HG03025 (cell line): ENCODE results near the gene TMEM9.

Experiments used
- ATAC-seq: cut with Tn5 transposase; IDR thresholded peaks from one replicate; pipeline ENCODE4 v1.9.1; 2021; ENCODE audit warnings: mild to moderate bottlenecking, moderate library complexity; ENCODE audit not compliant: unreplicated experiment, low FRiP score

TMEM9 gene

GRCh38 chr1:201147396-201148015 is 6.8 kb downstream of the TMEM9 start:
- ATAC-seq: no peak

- no peak for ATAC-seq
Measured at GRCh38 chr1:201146626-201147390, 7.5 kb downstream of the TMEM9 start.

GRCh38 chr1:201145816-201146215 is 8.5 kb downstream of the TMEM9 start:
- ATAC-seq: no peak

- no peak for ATAC-seq
Measured at GRCh38 chr1:201145132-201145531, 9.1 kb downstream of the TMEM9 start.

GRCh38 chr1:201144701-201145100 is 9.6 kb downstream of the TMEM9 start:
- ATAC-seq: no peak

GRCh38 chr1:201143726-201144635 is 10.3 kb downstream of the TMEM9 start:
- ATAC-seq: no peak

GRCh38 chr1:201142849-201143725 is 11.2 kb downstream of the TMEM9 start:
- ATAC-seq: no peak

- ATAC-seq: no peak
Measured at GRCh38 chr1:201142011-201142848, 12.0 kb downstream of the TMEM9 start.

- ATAC-seq: no peak
Measured at GRCh38 chr1:201141418-201141817, 12.9 kb downstream of the TMEM9 start.

GRCh38 chr1:201140941-201141260 is 13.4 kb downstream of the TMEM9 start:
- ATAC-seq: no peak

GRCh38 chr1:201140235-201140940 is 13.9 kb downstream of the TMEM9 start:
- ATAC-seq: no peak

GRCh38 chr1:201139756-201140155 is 14.5 kb downstream of the TMEM9 start:
- no peak for ATAC-seq

GRCh38 chr1:201139306-201139705 is 15.0 kb downstream of the TMEM9 start:
- ATAC-seq: no peak

GRCh38 chr1:201138311-201138840 is 15.9 kb downstream of the TMEM9 start:
- no peak for ATAC-seq

GRCh38 chr1:201137579-201138310 is 16.5 kb downstream of the TMEM9 start:
- ATAC-seq: no peak

GRCh38 chr1:201137024-201137392 is 17.3 kb downstream of the TMEM9 start:
- no peak for ATAC-seq

- ATAC-seq: no peak
Measured at GRCh38 chr1:201136355-201137023, 17.8 kb downstream of the TMEM9 start.
